Stomach (tissue), 9 donors: Measurements from ENCODE around the gene NEURL1B. TPM values are rescaled to one million over a fixed set of nuclear protein-coding genes. Genes with fewer than 3 reads are reported as not detected.

Experiments
- DNase-seq, 2 donors: peaks; one replicate each; pipeline versions ENCODE4 v3.0.0 to v3.0.0-alpha.2; 2013 to 2019
- H3K27ac ChIP-seq, 5 donors: fragments of 200-600 bp in 4 of 5; sonication (generic) in 4 of 5; one replicate each; pipeline ENCODE4 v1.5.1; 2013 to 2019; ENCODE audit warnings: mild to moderate bottlenecking in 1 of 5, moderate library complexity in 1 of 5
- H3K27me3 ChIP-seq, 3 donors: fragments of 200-600 bp; sonication (generic); one replicate each; pipeline ENCODE4 v1.5.1; 2017 to 2019; ENCODE audit warnings: mixed run types in 1 of 3
- H3K36me3 ChIP-seq, 4 donors: fragments of 200-600 bp; sonication (generic); 1 replicate in 3 of 4; 2 replicates in 1 of 4; pipeline ENCODE4 v1.5.1; 2016 to 2019
- H3K4me1 ChIP-seq, 4 donors: fragments of 200-600 bp; sonication (generic); one replicate each; pipeline ENCODE4 v1.5.1; 2016 to 2019
- H3K4me3 ChIP-seq, 4 donors: fragments of 200-600 bp; sonication (generic) in 3 of 4; one replicate each; pipeline ENCODE4 v1.5.1; 2016 to 2019; ENCODE audit warnings: mild to moderate bottlenecking in 1 of 4
- H3K9me3 ChIP-seq, 4 donors: fragments of 200-600 bp; sonication (generic); one replicate each; pipeline ENCODE4 v1.5.1; 2016 to 2019
- CTCF ChIP-seq, 7 experiments: fragments of 450-650 bp in 4 of 7; fragments of 200-600 bp in 3 of 7; sonication (generic) in 3 of 7; IDR thresholded peaks; one replicate each; pipeline ENCODE4 v1.5.1; 2016 to 2019; ENCODE audit warnings: antibody characterized with exemption in 7 of 7, control low read depth in 2 of 7, mild to moderate bottlenecking in 1 of 7
- EP300 ChIP-seq: sonication (generic); formaldehyde crosslinking; IDR thresholded peaks from one replicate; pipeline ENCODE4 v1.6.1; 2017; ENCODE audit warnings: antibody characterized with exemption
- POLR2A ChIP-seq, 4 donors: fragments of 450-650 bp; IDR thresholded peaks; one replicate each; pipeline ENCODE4 v1.6.1; 2016; ENCODE audit warnings: antibody characterized with exemption in 4 of 4, control low read depth in 2 of 4, mild to moderate bottlenecking in 1 of 4, moderate library complexity in 1 of 4
- POLR2AphosphoS5 ChIP-seq, 3 donors: sonication (generic); formaldehyde crosslinking; IDR thresholded peaks; one replicate each; pipeline ENCODE4 v1.6.1; 2016; ENCODE audit warnings: antibody characterized with exemption in 3 of 3
- WGBS, 5 donors: extraction: QIAGEN DNeasy Blood & Tissue Kit in 3 of 5; methylation state at CpG; one replicate each; pipeline versions ENCODE4 v1.1.5 to v1.1.7; 2013 to 2018; 5-methylcytosine and 5-hydroxymethylcytosine counted together
- intact Hi-C: fragments of 100-400 bp; cut with DNase I; formaldehyde crosslinking; loops from one replicate; pipeline ENCODE4 v1.15.1; 2023; ENCODE audit warnings: low total_unique reads
- polyA plus RNA-seq, 3 donors: library from polyadenylated mRNA; stranded (reverse); fragments of 200-250 nt; gene quantifications; one replicate each; pipeline ENCODE4 v1.2.3, GENCODE V29; 2013
- total RNA-seq, 5 donors: library from RNA; depleted of rRNA; stranded (reverse); fragments of >200 nt; gene quantifications; one replicate each; pipeline versions ENCODE4 v1.1.0 to v1.2.3, GENCODE V29; 2014 to 2016
- donor health status: healthy with polysubstance abuse.
- donor health status: Bipolar disorder and iron deficiency.
- donor health status: healthy.

Gene NEURL1B
- total and polyA plus RNA-seq, 8 donors: 2.7 to 60.3 (median 9.8) TPM

- Histone ChIP-seq H3K4me1 (peaks cover 0 to 13% (median 2%) of the 10 kb centered on the region in 4 donors), H3K36me3 (no peaks in the 10 kb centered on the region), H3K27ac (no peak overlapping the region), H3K4me3 (no peak overlapping the region), H3K9me3 (peaks cover 0 to 11% (median 3%) of the 10 kb centered on the region in 4 donors), H3K27me3 (no peaks in the 10 kb centered on the region)
- DNase-seq: no peak
- intact Hi-C loops: no loop called here
- no peak for TF ChIP-seq POLR2A (IDR thresholded peaks at IDR 0.05)
- no peak for TF ChIP-seq POLR2AphosphoS5 (IDR thresholded peaks at IDR 0.05)
- no peak for TF ChIP-seq CTCF (IDR thresholded peaks at IDR 0.05)
- TF ChIP-seq EP300: no peak
Measured at GRCh38 chr5:172605466-172605865, 35.6 kb upstream of the NEURL1B start.

DNA sequence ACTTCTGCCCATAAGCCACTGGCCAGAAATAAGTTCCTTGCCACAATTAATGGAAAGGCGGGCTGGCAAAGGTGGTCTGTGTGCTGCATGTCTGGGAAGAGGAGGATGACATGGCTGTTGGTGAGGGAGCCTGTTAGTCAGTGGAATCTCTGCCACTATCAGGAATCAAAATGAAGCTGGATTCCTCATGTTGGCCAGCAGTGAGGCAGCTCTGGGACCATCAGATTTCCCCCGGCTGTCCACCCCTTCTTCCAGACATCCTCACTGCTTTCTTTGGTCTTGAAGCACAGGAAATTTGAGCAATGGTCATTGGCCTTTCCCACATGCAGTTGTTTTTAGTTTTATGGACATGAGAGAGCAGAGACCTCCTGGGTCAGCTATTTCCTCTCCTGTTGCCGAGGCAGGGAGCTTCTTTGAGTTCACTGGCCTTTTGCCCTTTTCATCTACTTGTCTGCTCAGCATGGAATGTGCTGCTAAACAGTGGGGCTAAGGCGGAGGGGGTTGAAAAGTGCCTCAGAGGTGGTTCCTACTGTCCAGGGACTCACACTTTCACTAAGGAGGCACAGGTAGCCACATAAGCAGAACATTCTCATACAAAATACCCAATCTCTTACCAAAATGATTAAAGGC, 34.8 kb upstream of the NEURL1B start:
- Histone ChIP-seq H3K4me1 (peaks cover 0 to 10% (median 2%) of the 10 kb centered on the region in 4 donors), H3K4me3 (no peak overlapping the region), H3K9me3 (peaks cover 0 to 11% (median 3%) of the 10 kb centered on the region in 4 donors), H3K36me3 (no peaks in the 10 kb centered on the region), H3K27me3 (no peaks in the 10 kb centered on the region), H3K27ac (peak overlapping the region in 1 of 5 donors; percentile 4)
- TF ChIP-seq POLR2A (IDR thresholded peaks at IDR 0.05): no peak
- no peak for TF ChIP-seq POLR2AphosphoS5 (IDR thresholded peaks at IDR 0.05)
- no peak for TF ChIP-seq EP300
- TF ChIP-seq CTCF (IDR thresholded peaks at IDR 0.05): no peak
- intact Hi-C loops: no loop called here
- WGBS, 5 donors: 66 to 86% (median 74%) methylated on average over 4 of the region's 4 CpGs
- DNase-seq: no peak

DNA sequence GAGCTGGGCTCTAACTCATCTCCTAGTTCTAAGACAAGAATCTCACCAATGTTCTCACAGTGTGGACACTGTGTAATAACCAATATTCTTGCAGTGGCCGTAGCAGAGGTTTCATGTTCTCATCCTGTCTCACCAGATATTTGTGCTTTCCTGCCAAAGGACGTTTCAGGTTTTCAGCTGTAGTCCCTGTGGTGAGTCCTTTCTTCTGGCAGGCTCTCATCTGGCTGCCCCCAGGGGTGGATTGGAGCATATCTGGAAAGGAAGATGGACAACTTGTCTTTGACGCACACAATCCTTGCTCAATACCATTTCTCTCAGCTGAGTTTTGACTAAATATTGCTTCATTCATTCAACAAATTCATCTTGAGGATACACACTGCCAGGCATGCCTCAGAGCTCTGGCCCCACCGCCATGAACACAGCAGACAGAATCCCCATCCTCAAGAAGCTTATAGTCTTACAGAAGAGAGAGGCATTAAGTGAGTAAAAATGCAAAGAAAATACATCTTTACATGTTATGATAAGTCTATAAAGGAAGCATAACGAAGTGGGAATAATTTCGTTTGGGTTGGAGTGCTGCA, 33.8 kb upstream of the NEURL1B start:
- intact Hi-C loops: no loop called here
- no peak overlapping the region for H3K27ac ChIP-seq
- no peak overlapping the region for H3K4me3 ChIP-seq
- TF ChIP-seq POLR2AphosphoS5 (IDR thresholded peaks at IDR 0.05) (peak in 1 of 3 donors; percentile 12), CTCF (IDR thresholded peaks at IDR 0.05) (no peak), EP300 (no peak), POLR2A (IDR thresholded peaks at IDR 0.05) (no peak)
- H3K36me3 ChIP-seq: no peaks in the 10 kb centered on the region
- DNase-seq: no peak
- H3K27me3 ChIP-seq: no peaks in the 10 kb centered on the region
- peaks cover 0 to 10% (median 2%) of the 10 kb centered on the region in 4 donors for H3K4me1 ChIP-seq
- 72 to 83% (median 78%) methylated on average over 6 of the region's 6 CpGs for WGBS, 5 donors
- peaks cover 0 to 11% (median 3%) of the 10 kb centered on the region in 4 donors for H3K9me3 ChIP-seq

DNA sequence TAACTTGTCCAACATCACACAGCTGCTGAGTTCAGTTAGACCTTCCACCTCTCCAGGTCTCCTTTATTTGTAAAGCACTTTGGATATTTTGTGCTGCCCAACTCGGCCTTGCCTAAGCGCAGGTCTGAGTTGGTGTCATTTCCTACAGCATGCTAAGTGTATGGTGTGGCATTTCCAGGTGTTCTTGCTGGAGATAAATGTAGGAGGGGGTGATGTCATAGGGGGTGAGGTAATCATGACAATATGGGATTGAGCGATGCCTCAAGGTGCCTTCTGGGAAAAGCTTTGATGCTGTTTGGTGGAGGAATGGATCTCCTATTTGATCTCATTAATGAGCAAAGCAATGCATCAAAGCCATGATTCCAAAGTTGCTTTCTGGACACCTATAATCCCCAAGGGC, 32.3 kb upstream of the NEURL1B start:
- Histone ChIP-seq H3K4me3 (no peak overlapping the region), H3K27me3 (no peaks in the 10 kb centered on the region), H3K9me3 (peaks cover 0 to 11% (median 4%) of the 10 kb centered on the region in 4 donors), H3K4me1 (peaks cover 0 to 3% (median 0%) of the 10 kb centered on the region in 4 donors), H3K36me3 (no peaks in the 10 kb centered on the region), H3K27ac (no peak overlapping the region)
- no peak for DNase-seq
- intact Hi-C loops: no loop called here
- WGBS, 5 donors: 90 to 99% (median 94%) methylated on average over 3 of the region's 3 CpGs
- TF ChIP-seq EP300: no peak
- no peak for TF ChIP-seq CTCF (IDR thresholded peaks at IDR 0.05)
- TF ChIP-seq POLR2A (IDR thresholded peaks at IDR 0.05): no peak
- no peak for TF ChIP-seq POLR2AphosphoS5 (IDR thresholded peaks at IDR 0.05)
